Inflammatory macrophage treated with lipopolysaccharide for 4 hours (primary cell): Measurements from ENCODE around the gene SNAPC5.

Experiments
- DNase-seq: peaks from one replicate; pipeline ENCODE4 v3.0.0-alpha.2; 2020

SNAPC5 gene

DNA sequence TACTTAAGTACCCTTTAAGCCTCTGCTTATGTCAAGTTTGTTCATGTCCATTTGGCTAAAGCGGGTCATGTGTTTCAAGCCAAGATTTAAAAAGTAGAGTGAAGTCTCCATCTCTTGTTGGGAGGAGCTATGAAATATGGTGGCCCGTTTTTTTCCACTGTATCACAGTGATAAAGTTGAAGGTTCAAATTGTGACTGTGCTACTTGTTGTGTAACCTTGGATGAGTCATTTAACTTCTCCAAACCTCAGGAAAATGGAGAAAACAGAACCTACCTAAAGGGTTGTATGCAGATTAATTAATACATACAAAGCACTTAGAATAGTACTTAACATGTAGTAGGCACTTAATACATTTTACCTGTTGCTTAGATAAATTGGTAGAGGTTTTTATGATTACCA is 43.4 kb downstream of the SNAPC5 start:
- DNase-seq = peak; percentile 83

DNA sequence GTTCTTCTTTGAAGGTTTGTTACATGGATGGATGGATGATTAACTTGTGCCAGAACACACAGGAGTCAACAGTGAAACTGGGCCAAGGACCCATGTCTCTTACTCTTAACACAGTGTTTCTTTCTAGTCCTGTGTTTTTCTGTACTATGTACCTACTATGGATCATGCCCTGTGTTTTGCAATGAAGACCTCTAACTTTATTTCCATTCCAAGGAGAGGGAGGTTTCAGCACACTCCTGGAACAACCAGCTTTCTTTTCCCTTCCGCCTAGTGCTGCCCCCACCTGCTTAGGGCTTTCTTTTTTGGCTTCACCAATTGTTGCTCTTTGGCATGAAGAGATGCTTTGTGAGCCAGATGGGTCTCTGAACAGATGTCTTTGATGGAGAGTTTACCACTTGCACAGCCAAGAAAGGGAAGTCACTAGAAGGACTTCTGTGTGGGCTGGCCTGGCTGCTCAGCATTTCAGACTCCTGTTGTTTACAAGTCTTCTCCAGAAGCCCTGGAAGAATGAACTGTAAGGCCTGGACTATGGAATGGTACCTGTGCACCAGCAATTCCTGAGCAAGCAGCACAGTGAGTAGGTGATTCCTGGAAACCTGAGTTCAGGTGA is 44.5 kb downstream of the SNAPC5 start:
- peak; percentile 42 for DNase-seq

DNA sequence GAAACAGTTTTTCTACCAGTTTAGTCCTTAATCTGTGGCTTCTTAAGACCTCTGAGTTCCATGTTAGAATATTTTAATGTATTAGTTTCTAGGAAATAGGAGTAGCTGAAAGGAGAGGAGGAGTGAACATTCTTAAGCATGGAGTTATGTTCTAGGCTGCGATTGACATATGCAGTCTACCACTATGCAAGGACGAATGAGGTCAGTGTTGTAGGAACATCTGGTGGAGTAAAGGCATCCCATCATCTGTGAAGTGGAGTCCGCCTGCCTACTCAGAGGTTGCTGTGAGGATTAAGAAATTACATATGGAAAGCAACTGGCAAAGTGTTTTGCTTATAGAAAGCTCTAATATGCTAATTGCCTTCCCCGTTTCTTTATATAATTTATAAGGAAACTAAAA is 45.1 kb downstream of the SNAPC5 start:
- no peak for DNase-seq
